ENCODE measurements around the gene STAT4.

The STAT4 gene, protein sequence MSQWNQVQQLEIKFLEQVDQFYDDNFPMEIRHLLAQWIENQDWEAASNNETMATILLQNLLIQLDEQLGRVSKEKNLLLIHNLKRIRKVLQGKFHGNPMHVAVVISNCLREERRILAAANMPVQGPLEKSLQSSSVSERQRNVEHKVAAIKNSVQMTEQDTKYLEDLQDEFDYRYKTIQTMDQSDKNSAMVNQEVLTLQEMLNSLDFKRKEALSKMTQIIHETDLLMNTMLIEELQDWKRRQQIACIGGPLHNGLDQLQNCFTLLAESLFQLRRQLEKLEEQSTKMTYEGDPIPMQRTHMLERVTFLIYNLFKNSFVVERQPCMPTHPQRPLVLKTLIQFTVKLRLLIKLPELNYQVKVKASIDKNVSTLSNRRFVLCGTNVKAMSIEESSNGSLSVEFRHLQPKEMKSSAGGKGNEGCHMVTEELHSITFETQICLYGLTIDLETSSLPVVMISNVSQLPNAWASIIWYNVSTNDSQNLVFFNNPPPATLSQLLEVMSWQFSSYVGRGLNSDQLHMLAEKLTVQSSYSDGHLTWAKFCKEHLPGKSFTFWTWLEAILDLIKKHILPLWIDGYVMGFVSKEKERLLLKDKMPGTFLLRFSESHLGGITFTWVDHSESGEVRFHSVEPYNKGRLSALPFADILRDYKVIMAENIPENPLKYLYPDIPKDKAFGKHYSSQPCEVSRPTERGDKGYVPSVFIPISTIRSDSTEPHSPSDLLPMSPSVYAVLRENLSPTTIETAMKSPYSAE

GRCh38 chr2:191150600-191151330, at the start of gene STAT4:
Gene STAT4 (minus strand): TSS chr2:191150994. CDS start chr2:191148203, 2,791 bp downstream.
- DNase-seq (ENCODE audit: low read depth), result peak; percentile 42

GRCh38 chr2:191199929-191200512, 49.2 kb upstream of the STAT4 start:
- no peak for DNase-seq (ENCODE audit: low read depth)

GRCh38 chr2:191198271-191198670, 47.5 kb upstream of the STAT4 start:
- DNase-seq (ENCODE audit: low read depth), result no peak

- DNase-seq (ENCODE audit: low read depth), result no peak
Measured at GRCh38 chr2:191197096-191197495, 46.3 kb upstream of the STAT4 start.

GRCh38 chr2:191195021-191195420, 44.2 kb upstream of the STAT4 start:
- peak; percentile 50 for DNase-seq (ENCODE audit: low read depth)

- no peak for DNase-seq (ENCODE audit: low read depth)
Measured at GRCh38 chr2:191190861-191191552, 40.2 kb upstream of the STAT4 start.

GRCh38 chr2:191190435-191190834, 39.6 kb upstream of the STAT4 start:
- DNase-seq (ENCODE audit: low read depth), result no peak

DNA sequence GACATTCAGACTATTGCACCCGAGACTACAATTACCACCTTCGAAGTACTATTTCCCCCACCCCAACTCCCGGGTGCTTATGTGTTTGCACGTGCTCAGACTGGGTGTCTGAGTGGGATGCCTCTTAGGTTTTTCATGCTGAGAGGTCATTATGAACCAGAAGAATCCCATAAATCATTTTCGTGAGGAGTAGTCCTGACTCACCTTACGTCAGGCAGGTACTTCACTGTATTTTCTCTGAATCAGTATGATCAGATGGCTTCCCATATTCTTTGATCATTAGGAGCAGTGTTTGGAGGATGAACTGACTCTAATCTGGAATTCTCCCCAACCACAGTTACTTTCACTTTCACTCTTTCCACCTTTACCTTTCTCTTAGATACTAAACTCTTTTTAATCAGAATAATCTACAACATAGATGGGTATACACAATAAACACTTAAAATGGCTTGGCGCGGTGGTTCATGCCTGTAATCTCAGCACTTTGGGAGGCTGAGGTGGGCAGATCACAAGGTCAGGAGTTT, 38.4 kb upstream of the STAT4 start:
- DNase-seq (ENCODE audit: low read depth), result no peak

GRCh38 chr2:191188550-191189093, 37.8 kb upstream of the STAT4 start:
- DNase-seq (ENCODE audit: low read depth), result no peak

DNA sequence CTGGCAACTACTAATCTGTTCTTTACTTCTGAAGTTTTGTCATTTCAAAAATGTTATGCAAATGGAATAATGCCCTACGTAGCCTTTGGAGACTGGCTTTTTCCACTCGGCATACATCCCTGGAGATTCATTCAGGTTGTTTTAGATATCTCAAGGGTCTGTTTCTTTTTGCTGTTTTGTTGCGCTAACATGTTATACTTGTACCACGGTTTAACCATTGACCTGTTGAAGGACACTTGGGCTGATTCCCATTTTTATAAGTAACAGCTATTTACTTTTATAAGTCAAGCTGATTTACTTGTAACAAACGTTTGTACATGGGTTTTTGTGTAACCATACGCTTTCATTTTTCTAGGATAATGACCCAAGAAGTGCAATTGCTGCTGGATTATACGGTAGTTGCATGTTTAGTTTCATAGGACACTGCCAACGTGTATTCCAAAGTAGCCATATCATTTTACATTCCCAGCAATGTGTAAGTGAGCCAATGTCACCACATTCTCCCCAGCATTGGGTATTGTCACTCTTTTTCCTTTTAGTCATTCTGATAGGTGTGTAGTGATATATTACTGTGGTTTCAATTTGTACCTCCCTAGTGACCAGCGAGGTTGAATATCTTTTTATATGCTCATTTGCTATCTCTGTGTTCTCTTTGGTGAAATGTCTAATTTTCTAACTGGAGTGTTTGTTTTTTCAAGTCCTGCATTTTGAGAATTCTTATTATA, 36.5 kb upstream of the STAT4 start:
- no peak for DNase-seq (ENCODE audit: low read depth)

GRCh38 chr2:191184457-191184856, 33.7 kb upstream of the STAT4 start:
- DNase-seq (ENCODE audit: low read depth), result no peak

DNA sequence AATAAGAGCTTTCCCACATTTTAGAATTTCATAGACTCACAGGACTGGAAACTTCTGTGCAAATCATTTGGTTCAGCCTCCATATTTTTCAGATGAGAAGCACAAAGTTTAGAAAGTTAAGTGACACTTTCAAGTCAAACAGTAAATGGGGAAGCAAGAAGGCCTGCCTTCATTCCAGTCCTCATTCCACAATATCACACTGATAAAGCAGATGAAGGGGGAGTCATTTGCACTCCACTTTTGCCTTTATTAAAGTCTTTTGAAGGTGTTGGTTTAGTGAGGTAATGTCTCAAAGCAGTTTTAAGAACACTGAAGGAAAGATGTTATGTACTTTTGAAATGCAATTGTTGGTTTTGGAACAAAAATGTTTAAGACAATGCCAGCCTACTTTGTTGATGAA, 32.7 kb upstream of the STAT4 start:
- DNase-seq (ENCODE audit: low read depth), result no peak

DNA sequence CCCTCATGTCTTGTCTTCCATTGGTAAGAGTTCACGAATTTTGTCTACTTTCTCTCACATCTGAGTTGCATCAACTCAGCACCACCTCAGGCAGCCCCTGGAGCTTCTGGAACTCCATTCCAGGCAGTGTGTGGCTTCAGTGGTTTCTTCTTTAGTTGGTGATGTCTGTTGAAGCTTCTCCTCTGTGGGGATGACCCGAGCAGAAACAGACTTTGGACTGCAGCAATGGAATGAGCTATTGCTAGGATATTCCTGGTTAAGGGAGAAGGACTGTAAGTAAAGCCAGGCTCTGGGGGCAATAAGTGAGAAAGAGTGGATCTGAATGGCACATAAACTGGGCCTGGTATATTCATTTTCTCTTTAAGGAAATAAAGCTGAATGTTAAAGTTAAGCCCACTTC, 32.3 kb upstream of the STAT4 start:
- DNase-seq (ENCODE audit: low read depth), result no peak

DNA sequence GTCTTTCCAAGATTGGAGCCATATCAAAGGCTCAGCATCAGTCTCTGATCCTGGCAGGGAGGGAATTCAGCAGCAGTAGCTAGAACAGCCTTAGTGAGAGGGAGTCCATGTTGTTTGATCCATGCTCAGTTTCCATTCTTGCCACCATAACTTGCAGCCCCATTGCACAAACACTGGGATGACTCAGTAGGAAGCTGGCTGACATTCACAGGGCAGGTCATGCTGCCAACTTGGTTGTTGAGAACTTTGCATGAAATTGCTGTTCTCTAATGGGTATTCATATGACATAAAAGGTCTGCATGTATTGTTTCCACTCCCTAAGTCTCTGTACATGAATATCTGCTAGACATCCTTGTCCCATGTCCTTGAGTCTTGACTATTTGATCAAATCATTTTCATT, 29.9 kb upstream of the STAT4 start:
- peak; percentile 52 for DNase-seq (ENCODE audit: low read depth)

GRCh38 chr2:191180276-191180675, 29.5 kb upstream of the STAT4 start:
- DNase-seq (ENCODE audit: low read depth), result no peak

DNA sequence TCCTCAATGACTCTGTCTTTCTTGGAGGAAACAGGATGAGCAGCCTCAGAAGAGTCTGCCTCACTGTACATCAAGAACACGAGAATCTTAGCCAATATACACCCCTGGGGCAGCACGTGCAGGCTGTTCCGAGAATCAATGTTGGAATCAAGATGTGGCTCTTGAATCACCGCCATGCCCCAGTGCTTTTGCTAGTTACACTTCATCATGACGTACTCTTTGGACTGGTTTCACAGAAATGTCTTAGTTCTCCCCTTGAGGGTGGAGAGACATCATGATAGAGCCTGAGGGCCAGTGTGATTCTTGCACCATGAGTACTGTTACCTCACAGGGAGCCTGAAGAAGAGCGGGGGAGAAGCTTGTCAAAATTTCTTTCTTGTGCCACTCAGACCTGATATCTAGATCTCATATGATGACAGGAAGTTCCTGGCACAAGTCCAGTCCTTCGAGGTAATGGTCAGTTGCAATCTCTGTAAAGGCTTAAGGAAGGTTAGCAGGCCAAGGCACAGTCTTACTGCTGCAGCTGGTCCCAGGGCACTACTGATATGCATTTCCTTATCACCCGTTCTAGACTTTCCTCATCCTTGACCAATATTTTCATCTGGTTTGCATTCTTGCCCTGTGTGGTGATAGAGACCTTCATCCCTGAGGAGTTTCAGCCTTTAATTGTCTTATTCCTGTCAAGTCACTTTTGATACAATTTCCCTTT, 28.2 kb upstream of the STAT4 start:
- peak; percentile 18 for DNase-seq (ENCODE audit: low read depth)

DNA sequence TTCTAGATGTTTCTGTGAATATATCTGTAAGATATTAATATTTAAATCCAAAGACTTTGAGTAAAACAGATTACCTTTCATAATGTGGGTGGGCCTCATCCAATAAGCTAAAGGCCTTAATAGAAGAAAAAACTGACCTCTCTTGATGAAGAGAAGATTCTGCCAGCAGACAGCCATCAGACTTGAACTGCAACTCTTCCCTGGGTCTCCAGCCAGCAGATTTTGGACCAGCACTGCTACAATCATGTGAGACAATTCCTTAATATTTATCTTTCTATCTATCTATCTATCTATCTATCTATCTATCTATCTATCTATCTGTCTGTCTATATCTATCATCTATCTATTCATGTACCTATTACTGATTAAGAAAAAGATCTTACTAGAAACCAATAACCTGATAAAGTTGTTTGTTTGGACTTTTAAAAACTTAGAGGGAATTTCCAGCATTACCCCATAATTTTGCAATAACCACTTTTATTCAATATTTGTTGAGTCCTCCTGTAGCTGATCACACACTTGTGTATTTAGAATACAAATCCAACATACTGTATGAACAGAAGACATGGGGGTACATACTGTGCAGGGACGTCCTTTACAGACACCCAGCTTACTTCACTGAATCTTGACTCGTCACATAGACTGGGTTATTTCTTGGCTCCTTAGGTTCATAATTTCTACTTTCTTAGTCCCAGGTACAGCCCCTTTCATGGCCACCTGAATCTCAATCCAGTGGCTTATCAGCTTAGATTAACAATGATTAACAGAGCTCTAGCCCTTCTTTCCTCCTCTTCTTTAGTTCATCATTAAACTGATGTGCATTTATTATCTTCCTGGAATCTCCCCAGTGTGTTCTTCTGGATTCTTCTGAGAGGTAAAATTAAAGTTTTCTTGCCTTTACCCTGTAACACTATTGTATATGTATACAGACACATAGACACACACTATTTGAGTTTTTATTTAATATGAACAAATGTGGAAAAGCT, 27.2 kb upstream of the STAT4 start:
- no peak for DNase-seq (ENCODE audit: low read depth)

DNA sequence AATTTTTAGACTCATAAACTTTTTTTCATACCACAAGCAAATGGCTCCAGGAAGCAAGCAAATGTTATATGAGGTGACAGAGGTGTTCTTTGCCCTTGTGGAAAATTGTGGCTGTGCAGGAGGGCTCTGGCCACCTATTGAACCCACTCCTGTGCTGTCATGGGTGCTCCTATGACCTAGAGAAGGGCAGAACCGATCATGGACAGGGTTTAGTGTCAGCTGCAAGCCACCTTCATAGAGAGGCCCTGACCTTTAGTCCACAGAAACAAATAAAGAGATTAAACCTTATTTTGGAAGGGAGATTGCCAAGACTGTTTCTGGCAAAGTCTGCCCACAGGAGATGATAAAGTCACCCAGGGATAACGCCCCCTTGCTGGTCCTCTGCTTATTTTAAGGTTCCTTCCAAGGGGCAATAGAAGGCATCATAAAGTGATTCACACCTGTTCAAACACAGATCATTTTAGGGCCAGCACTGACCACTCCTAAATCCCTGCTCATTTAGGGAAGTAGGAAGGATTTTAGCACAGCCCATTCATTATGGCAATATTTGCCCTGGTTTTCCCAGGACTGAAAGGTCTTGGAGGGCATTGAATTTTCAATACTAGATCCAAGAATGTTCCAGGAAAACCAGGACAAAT, 26.1 kb upstream of the STAT4 start:
- DNase-seq (ENCODE audit: low read depth), result no peak

Data from iris pigment epithelial cell (primary cell).